Measurements from ENCODE around the gene CHST6.

DNA sequence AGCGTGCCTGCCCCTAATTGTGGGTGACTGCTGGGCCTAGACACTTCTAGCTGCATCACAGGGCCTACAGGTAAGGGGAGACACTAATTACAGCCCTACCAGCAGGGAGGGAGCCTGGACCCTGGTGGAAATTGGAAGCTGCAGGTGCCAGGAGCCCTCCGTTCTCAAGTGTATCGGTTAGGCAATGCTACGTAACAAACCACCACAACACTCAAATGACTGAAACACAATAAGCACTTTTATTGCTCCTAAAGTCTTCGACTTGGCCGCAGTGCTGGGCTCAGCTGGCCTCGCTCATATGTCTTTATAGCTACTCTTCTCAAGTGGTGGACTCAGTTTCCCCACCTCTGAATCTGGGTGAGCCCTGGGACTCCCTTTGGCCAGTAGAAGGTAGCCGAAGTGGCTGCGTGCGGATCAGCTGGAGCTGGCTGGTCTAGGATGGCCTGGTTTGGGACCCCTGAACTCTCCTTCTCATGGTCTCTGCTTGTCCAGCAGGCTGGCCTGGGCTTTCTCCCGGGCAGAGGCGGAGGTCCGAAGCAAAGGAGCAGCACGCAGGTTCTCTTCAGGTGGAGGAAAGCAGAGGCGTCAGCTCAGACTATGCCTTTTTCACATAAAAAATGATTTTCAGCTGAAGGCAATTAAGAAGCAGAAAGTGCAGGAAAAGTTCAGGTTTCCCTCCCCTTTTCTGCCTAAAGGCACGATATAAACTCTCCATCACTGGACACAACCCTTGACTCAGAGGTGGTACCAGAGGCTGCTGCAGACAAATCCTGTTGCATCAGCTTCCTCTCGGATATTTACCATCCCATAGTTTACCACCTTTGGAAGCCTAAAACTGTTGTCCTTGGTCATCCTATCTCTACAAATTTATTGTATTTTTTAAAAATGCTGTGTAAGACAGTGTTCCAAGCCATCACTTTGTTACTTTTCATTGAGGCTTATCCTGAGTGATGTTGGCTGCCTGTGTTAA, 22.0 kb downstream of the CHST6 start:
- TF ChIP-seq, protein P1, sequence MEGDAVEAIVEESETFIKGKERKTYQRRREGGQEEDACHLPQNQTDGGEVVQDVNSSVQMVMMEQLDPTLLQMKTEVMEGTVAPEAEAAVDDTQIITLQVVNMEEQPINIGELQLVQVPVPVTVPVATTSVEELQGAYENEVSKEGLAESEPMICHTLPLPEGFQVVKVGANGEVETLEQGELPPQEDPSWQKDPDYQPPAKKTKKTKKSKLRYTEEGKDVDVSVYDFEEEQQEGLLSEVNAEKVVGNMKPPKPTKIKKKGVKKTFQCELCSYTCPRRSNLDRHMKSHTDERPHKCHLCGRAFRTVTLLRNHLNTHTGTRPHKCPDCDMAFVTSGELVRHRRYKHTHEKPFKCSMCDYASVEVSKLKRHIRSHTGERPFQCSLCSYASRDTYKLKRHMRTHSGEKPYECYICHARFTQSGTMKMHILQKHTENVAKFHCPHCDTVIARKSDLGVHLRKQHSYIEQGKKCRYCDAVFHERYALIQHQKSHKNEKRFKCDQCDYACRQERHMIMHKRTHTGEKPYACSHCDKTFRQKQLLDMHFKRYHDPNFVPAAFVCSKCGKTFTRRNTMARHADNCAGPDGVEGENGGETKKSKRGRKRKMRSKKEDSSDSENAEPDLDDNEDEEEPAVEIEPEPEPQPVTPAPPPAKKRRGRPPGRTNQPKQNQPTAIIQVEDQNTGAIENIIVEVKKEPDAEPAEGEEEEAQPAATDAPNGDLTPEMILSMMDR (IDR thresholded peaks at IDR 0.05): no peak
- TF ChIP-seq POLR2A (IDR thresholded peaks at IDR 0.05): no peak

Data from breast epithelium (tissue), 3 donors.